WI38 (cell line): ENCODE data around the gene C1orf185.
"Not testable (repeated sequence)": the region's sequence is repeated elsewhere in the genome, so short reads cannot be mapped to it uniquely, and the experiment has no call there.

Experiments
- H3K4me3 ChIP-seq: 2 replicates; pipeline ENCODE4 v1.5.1; 2011; ENCODE audit warnings: low read depth, mild to moderate bottlenecking, control low read depth, low read length
- CTCF ChIP-seq: IDR thresholded peaks from 2 replicates; pipeline ENCODE4 v1.5.1; 2012; ENCODE audit warnings: low read depth, mild to moderate bottlenecking, control low read depth, low read length

The C1orf185 gene

DNA sequence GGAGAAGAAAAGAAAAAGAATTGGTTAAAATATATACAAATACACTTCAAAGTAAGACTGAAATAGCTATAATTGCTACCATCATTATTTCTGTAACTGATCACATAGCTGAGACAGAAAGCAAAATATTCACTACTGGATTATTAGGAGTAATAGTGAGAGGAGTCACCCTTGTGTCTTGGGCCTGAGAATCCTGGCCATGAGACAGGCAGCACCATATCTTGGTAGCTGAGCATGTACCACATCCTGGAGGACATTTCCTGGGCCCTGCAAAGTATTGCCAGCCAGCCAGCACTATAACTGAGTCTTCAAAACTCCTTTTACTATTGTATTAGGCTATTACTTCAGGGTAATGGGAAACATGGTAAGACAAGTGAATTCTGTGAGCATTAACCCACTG lies 63.5 kb downstream of the C1orf185 start:
- TF ChIP-seq CTCF, result no peak

DNA sequence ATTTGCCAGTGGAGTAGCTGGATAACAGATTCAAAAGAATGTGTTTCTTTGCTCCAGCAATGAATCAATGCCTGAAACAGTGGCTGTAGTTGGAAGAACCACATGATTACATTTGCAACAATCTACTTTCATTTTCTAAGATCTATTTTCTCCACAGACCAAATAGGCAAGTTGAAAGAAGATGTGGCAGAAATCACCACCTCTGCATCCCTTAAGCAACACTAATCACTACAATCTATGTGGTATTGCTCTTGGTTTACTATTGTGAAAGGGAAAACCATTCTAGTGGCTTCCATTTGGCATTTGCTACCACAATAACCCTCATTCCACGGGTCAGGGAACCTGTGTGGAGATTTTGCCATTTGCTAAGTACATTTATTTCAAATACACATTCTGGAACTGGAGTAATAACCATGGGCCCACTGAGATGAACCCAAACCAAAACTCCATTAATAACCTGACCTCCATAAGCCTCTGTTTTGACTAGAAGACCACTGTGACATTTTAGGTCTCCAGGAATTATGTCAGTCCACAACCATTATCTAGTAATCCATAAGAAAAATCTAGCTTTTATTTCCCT lies 66.3 kb downstream of the C1orf185 start:
- TF ChIP-seq CTCF, result no peak
- H3K4me3 ChIP-seq, result peak overlapping the region; percentile 11; the same call in 1 of the 2 replicates

More for the DNA sequence above, 63.5 kb downstream of the C1orf185 start:
- H3K4me3 ChIP-seq, result no peak overlapping the region

GRCh38 chr1:51168936-51169335 lies 66.9 kb downstream of the C1orf185 start:
- H3K4me3 ChIP-seq, result no peak overlapping the region
- no peak for TF ChIP-seq CTCF

GRCh38 chr1:51170342-51170741 lies 68.3 kb downstream of the C1orf185 start:
- H3K4me3 ChIP-seq, result no peak overlapping the region
- no peak for TF ChIP-seq CTCF

GRCh38 chr1:51172811-51173210 lies 70.8 kb downstream of the C1orf185 start:
- no peak for TF ChIP-seq CTCF
- no peak overlapping the region for H3K4me3 ChIP-seq

- TF ChIP-seq CTCF, result no peak
- no peak overlapping the region for H3K4me3 ChIP-seq
Observed at GRCh38 chr1:51175278-51175677, 73.2 kb downstream of the C1orf185 start.

- H3K4me3 ChIP-seq, result not testable (repeated sequence)
Observed at GRCh38 chr1:51177988-51178387, 76.0 kb downstream of the C1orf185 start.

DNA sequence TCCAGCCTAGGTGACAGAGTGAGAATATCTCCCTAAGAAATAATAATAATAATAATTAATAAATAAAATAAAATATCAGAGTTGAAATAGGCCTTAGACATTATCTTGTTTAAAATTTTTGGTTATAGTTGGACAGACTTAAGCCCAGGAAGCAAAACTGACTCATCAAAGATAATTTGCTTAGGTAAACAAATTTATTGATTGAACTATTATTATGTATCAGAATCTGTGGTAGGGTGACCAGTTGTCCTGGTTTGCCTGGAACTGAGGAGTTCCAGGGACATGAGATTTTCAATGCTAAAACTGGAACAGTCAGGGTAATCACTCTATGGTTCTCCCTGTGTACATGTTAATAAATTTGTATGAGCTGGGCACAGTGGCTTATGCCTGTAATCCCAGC lies 86.2 kb downstream of the C1orf185 start:
- H3K4me3 ChIP-seq, result no peak overlapping the region
- TF ChIP-seq CTCF, result no peak
